Loucy (cell line): ENCODE data around the gene ARHGAP10.

Experiments
- CTCF ChIP-seq: fragments of 200-600 bp; sonication (generic); conservative IDR thresholded peaks from 2 replicates; pipeline ENCODE4 v1.5.1; 2014; ENCODE audit warnings: mild to moderate bottlenecking, antibody characterized with exemption, low read length
- EZH2phosphoT487 ChIP-seq: fragments of 200-600 bp; IDR thresholded peaks from 2 replicates; pipeline ENCODE4 v1.6.1; 2018; ENCODE audit warnings: antibody characterized with exemption, mild to moderate bottlenecking, moderate library complexity, borderline replicate concordance

- no peak for TF ChIP-seq CTCF
- no peak for TF ChIP-seq EZH2phosphoT487
Measured at GRCh38 chr4:147735413-147736301, 3.8 kb downstream of the ARHGAP10 start.
